Gastrocnemius medialis (tissue), 4 donors: ENCODE results near the gene GRPEL2.

ENCODE experiments used
- CTCF ChIP-seq, 5 experiments: fragments of 450-650 bp in 3 of 5; fragments of 200-600 bp in 2 of 5; sonication (generic) in 2 of 5; IDR thresholded peaks in 4 of 5; conservative IDR thresholded peaks in 1 of 5; 1 replicate in 4 of 5; 2 replicates in 1 of 5; pipeline ENCODE4 v1.5.1; 2016 to 2019; ENCODE audit warnings: antibody characterized with exemption in 5 of 5, mild to moderate bottlenecking in 3 of 5, moderate library complexity in 3 of 5
- POLR2A ChIP-seq, 2 donors: fragments of 450-650 bp; IDR thresholded peaks; one replicate each; pipeline ENCODE4 v1.6.1; 2017; ENCODE audit warnings: antibody characterized with exemption in 2 of 2, mild to moderate bottlenecking in 2 of 2, moderate library complexity in 2 of 2

- TF ChIP-seq CTCF (IDR thresholded peaks at IDR 0.05 in 4 of 5, conservative IDR thresholded peaks at IDR 0.05 in 1 of 5): no peak
- no peak for TF ChIP-seq POLR2A (IDR thresholded peaks at IDR 0.05)
Observed at GRCh38 chr5:149389552-149390495, 44.5 kb downstream of the GRPEL2 start.
